IMR-90 (cell line): Measurements from ENCODE around the gene CFAP61. TPM values are rescaled to one million over a fixed set of nuclear protein-coding genes. Genes with fewer than 3 reads are reported as not detected.

Experiments used
- ATAC-seq: fragments of 200-7000 bp; cut with Tn5 transposase; 2 replicates; pipeline ENCODE4 v1.9.1; 2020; ENCODE audit warnings: low read depth, mild to moderate bottlenecking, moderate library complexity
- BruUV-seq: library from RNA; stranded (reverse); fragments of 400-500 nt; replicated peaks from 2 replicates; lab custom pipeline; 2021; lab: Mats Ljungman, UMichigan
- CTCF ChIA-PET: fragments of 300-600 bp; formaldehyde crosslinking; extraction: SDS; loops from one replicate; lab custom pipeline; 2021; ENCODE audit warnings: antibody characterized with exemption; lab: Yijun Ruan, JAX
- POLR2A ChIA-PET: fragments of 300-600 bp; sonication (Branson Sonifier 250); formaldehyde crosslinking; loops from one replicate; lab custom pipeline; 2022; ENCODE audit warnings: antibody characterized with exemption; ENCODE audit not compliant: unreplicated experiment; lab: Charles Lee
- DNase-seq: peaks from one replicate; pipeline ENCODE4 v3.0.0; 2013
- H2AFZ ChIP-seq: replicated peaks from 2 replicates; pipeline ENCODE3; 2013; ENCODE audit warnings: low read length, mild to moderate bottlenecking; ENCODE audit not compliant: poor library complexity
- H2AK5ac ChIP-seq: 2 replicates; pipeline ENCODE4 v1.6.1; 2013; ENCODE audit warnings: low read depth, low read length, inconsistent platforms
- H2AK9ac ChIP-seq: replicated peaks from 2 replicates; pipeline ENCODE3; 2013; ENCODE audit warnings: mild to moderate bottlenecking, low read depth, low read length, moderate library complexity; ENCODE audit not compliant: poor library complexity
- H2BK120ac ChIP-seq: 2 replicates; pipeline ENCODE4 v1.6.1; 2013; ENCODE audit warnings: low read depth, low read length, inconsistent platforms
- H2BK15ac ChIP-seq: 3 replicates; pipeline ENCODE4 v1.6.1; 2013; ENCODE audit warnings: low read depth, low read length, inconsistent platforms
- H2BK20ac ChIP-seq: 2 replicates; pipeline ENCODE4 v1.6.1; 2013; ENCODE audit warnings: low read depth, mild to moderate bottlenecking, inconsistent platforms, low read length, moderate library complexity
- H2BK5ac ChIP-seq: 2 replicates; pipeline ENCODE4 v1.6.1; 2013; ENCODE audit warnings: mild to moderate bottlenecking, low read depth, low read length, inconsistent platforms; ENCODE audit not compliant: poor library complexity, severe bottlenecking
- H3K14ac ChIP-seq: replicated peaks from 2 replicates; pipeline ENCODE4 v1.6.1; 2013; ENCODE audit warnings: low read depth, low read length, inconsistent platforms
- H3K18ac ChIP-seq: 2 replicates; pipeline ENCODE4 v1.6.1; 2013; ENCODE audit warnings: low read depth, low read length, control low read depth
- H3K23ac ChIP-seq: 2 replicates; pipeline ENCODE4 v1.6.1; 2013; ENCODE audit warnings: low read depth, low read length, inconsistent platforms
- H3K27ac ChIP-seq: 2 replicates; pipeline ENCODE4 v1.5.1; 2013; ENCODE audit warnings: mild to moderate bottlenecking, control low read depth, low read length; ENCODE audit not compliant: insufficient read depth
- H3K27me3 ChIP-seq: 2 replicates; pipeline ENCODE4 v1.6.1; 2013; ENCODE audit warnings: low read length; ENCODE audit not compliant: control insufficient read depth, insufficient read depth
- H3K36me3 ChIP-seq: 2 replicates; pipeline ENCODE4 v1.6.1; 2013; ENCODE audit warnings: low read length, mixed read lengths; ENCODE audit not compliant: control insufficient read depth, insufficient read depth
- H3K4ac ChIP-seq: 2 replicates; pipeline ENCODE4 v1.6.1; 2013; ENCODE audit warnings: low read depth, low read length, inconsistent platforms
- H3K4me1 ChIP-seq: 2 replicates; pipeline ENCODE4 v1.6.1; 2013; ENCODE audit warnings: low read length, mixed read lengths; ENCODE audit not compliant: control insufficient read depth, insufficient read depth
- H3K4me2 ChIP-seq: 2 replicates; pipeline ENCODE4 v1.6.1; 2013; ENCODE audit warnings: low read depth, mild to moderate bottlenecking, control low read depth, low read length, moderate library complexity
- H3K4me3 ChIP-seq: 2 replicates; pipeline ENCODE4 v1.5.1; 2013; ENCODE audit warnings: low read depth, mild to moderate bottlenecking, control low read depth, low read length, moderate library complexity; ENCODE audit not compliant: insufficient read depth
- H3K56ac ChIP-seq: 2 replicates; pipeline ENCODE4 v1.6.1; 2013; ENCODE audit warnings: low read length, inconsistent platforms; ENCODE audit not compliant: insufficient read depth; ENCODE audit errors: extremely low read depth
- H3K79me1 ChIP-seq, 2 experiments: 2 replicates each; pipeline ENCODE4 v1.6.1; 2013; ENCODE audit warnings: low read length in 2 of 2, inconsistent platforms in 1 of 2, low read depth in 1 of 2
- H3K9ac ChIP-seq: 2 replicates; pipeline ENCODE4 v1.6.1; 2013; ENCODE audit warnings: low read depth, low read length, control low read depth
- H3K9me1 ChIP-seq: 2 replicates; pipeline ENCODE4 v1.6.1; 2013; ENCODE audit warnings: low read length, inconsistent platforms; ENCODE audit not compliant: insufficient read depth
- H3K9me3 ChIP-seq: 2 replicates; pipeline ENCODE4 v1.6.1; 2013; ENCODE audit warnings: low read length; ENCODE audit not compliant: control insufficient read depth, insufficient read depth
- H4K20me1 ChIP-seq: 2 replicates; pipeline ENCODE4 v1.6.1; 2013; ENCODE audit warnings: low read length, inconsistent platforms; ENCODE audit not compliant: insufficient read depth
- H4K5ac ChIP-seq: 2 replicates; pipeline ENCODE4 v1.6.1; 2013; ENCODE audit warnings: mild to moderate bottlenecking, low read depth, low read length, control low read depth
- H4K8ac ChIP-seq, 2 experiments: 2 replicates each; pipeline ENCODE4 v1.6.1; 2013; ENCODE audit warnings: low read depth in 2 of 2, low read length in 2 of 2, control low read depth in 1 of 2, inconsistent platforms in 1 of 2
- H4K91ac ChIP-seq: 2 replicates; pipeline ENCODE4 v1.6.1; 2013; ENCODE audit warnings: low read depth, low read length, inconsistent platforms; ENCODE audit not compliant: insufficient read depth
- CHD1 ChIP-seq: IDR thresholded peaks from 2 replicates; pipeline ENCODE4 v1.6.1; 2012; ENCODE audit warnings: low read depth, low read length, improper control_type of control experiment
- FOS ChIP-seq: fragments of 150-350 bp; IDR thresholded peaks from 2 replicates; pipeline ENCODE4 v1.6.1; 2016; ENCODE audit warnings: low read depth, low read length
- MAFK ChIP-seq: IDR thresholded peaks from 2 replicates; pipeline ENCODE4 v1.6.1; 2012; ENCODE audit warnings: low read depth, low read length, improper control_type of control experiment
- MXI1 ChIP-seq: IDR thresholded peaks from 2 replicates; pipeline ENCODE4 v1.6.1; 2012; ENCODE audit warnings: low read depth, mild to moderate bottlenecking, low read length, moderate library complexity, borderline replicate concordance
- RAD21 ChIP-seq: IDR thresholded peaks from 2 replicates; pipeline ENCODE4 v1.6.1; 2012; ENCODE audit warnings: low read length, improper control_type of control experiment
- RCOR1 ChIP-seq: IDR thresholded peaks from 2 replicates; pipeline ENCODE4 v1.6.1; 2012; ENCODE audit warnings: mild to moderate bottlenecking, low read length, improper control_type of control experiment; ENCODE audit not compliant: insufficient replicate concordance
- RFX5 ChIP-seq: IDR thresholded peaks from 2 replicates; pipeline ENCODE4 v1.8.0; 2012; ENCODE audit warnings: low read depth, mild to moderate bottlenecking, low read length, moderate library complexity
- WGBS, 2 experiments: methylation state at CpG; one replicate each; pipeline versions ENCODE4 v1.1.5 to v1.1.7; 2013; ENCODE audit warnings: missing lambda C conversion rate in 2 of 2; ENCODE audit not compliant: insufficient read length in 1 of 2; ENCODE audit errors: extremely low coverage in 2 of 2; 5-methylcytosine and 5-hydroxymethylcytosine counted together
- dilution Hi-C: fragments of 300-500 bp; cut with HindIII; formaldehyde crosslinking; loops from one replicate; pipeline ENCODE4 v1.14.3; 2018; ENCODE audit warnings: low sequenced_read_pairs; ENCODE audit not compliant: unreplicated experiment
- in situ Hi-C: fragments of 300-500 bp; cut with MboI; formaldehyde crosslinking; loops from 3 replicates; pipeline ENCODE4 v1.14.3; 2019; ENCODE audit warnings: low sequenced_read_pairs, inconsistent platforms, mixed read lengths
- intact Hi-C: fragments of 100-400 bp; cut with micrococcal nuclease; formaldehyde crosslinking; loops from 2 replicates; pipeline ENCODE4 v1.10.0; 2022
- polyA plus RNA-seq, 3 experiments: library from polyadenylated mRNA; depleted of rRNA; stranded (reverse); fragments of >200 nt; gene quantifications; 2 replicates each; pipeline ENCODE4 v1.2.3, GENCODE V29; 2012; ENCODE audit warnings: low replicate concordance in 1 of 3
- total RNA-seq: library from RNA; depleted of rRNA; stranded (reverse); fragments of >200 nt; gene quantifications from 2 replicates; pipeline ENCODE4 v1.2.3, GENCODE V29; 2012
- TF ChIP-seq, protein P1 (sequence below): fragments of 150-350 bp; IDR thresholded peaks from 2 replicates; pipeline ENCODE4 v1.6.1; 2017; ENCODE audit warnings: mild to moderate bottlenecking, antibody characterized with exemption, low read length, low read depth
- TF ChIP-seq, protein P2 (sequence below): conservative IDR thresholded peaks from 2 replicates; pipeline ENCODE4 v1.5.1; 2012; ENCODE audit warnings: mild to moderate bottlenecking, low read depth, low read length, improper control_type of control experiment

CFAP61 gene
- total and polyA plus RNA-seq, 2 of the 4 experiments (the other 2 are of a cell fraction) = 0.07 TPM; not detected in 1

DNA sequence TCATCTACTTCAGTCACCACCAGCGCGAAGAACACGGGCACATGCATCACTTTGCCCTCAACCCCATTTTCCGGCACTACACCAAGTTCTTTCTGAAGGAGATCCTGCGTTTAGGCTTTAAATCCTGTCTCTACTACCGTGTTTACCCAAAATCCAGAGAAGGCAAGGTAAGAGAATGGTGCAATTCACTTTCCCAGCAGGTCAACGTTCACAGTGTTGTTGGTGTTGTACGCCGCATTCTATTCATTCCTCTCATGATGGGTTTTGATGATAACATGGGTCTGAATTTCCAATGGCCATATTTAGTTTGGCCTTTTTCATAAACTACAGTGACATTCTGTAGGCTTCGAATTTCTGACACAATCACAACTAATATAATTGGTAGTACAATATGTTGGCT, 144.3 kb downstream of the CFAP61 start:
- Histone ChIP-seq H3K9ac (no peak overlapping the region), H3K36me3 (no peaks in the 10 kb centered on the region), H2AK9ac (no peak overlapping the region), H2BK15ac (no peak overlapping the region), H3K56ac (no peak overlapping the region), H2BK5ac (no peak overlapping the region), H4K91ac (no peak overlapping the region), H3K23ac (no peak overlapping the region), H3K4me3 (no peak overlapping the region), H3K18ac (no peak overlapping the region), H3K4ac (no peak overlapping the region), H3K4me2 (no peak overlapping the region), H3K9me1 (no peaks in the 10 kb centered on the region), H3K4me1 (no peaks in the 10 kb centered on the region), H2AFZ (no peak overlapping the region), H3K14ac (no peak overlapping the region), H3K27me3 (peaks cover 6% of the 10 kb centered on the region), H4K5ac (no peak overlapping the region), H3K79me1 (no peaks in the 10 kb centered on the region), H4K8ac (no peak overlapping the region), H2BK20ac (no peak overlapping the region), H2AK5ac (no peak overlapping the region), H3K27ac (no peak overlapping the region), H3K9me3 (no peaks in the 10 kb centered on the region), H4K20me1 (no peaks in the 10 kb centered on the region), H2BK120ac (no peak overlapping the region)
- intact Hi-C loops (no loop called here), dilution Hi-C loops (no loop called here), in situ Hi-C loops (no loop called here)
- no peak for ATAC-seq
- no TSS peak for BruUV-seq
- TF ChIP-seq CHD1 = no peak
- TF ChIP-seq RFX5 = no peak
- no peak for TF ChIP-seq MXI1
- TF ChIP-seq, protein P1, sequence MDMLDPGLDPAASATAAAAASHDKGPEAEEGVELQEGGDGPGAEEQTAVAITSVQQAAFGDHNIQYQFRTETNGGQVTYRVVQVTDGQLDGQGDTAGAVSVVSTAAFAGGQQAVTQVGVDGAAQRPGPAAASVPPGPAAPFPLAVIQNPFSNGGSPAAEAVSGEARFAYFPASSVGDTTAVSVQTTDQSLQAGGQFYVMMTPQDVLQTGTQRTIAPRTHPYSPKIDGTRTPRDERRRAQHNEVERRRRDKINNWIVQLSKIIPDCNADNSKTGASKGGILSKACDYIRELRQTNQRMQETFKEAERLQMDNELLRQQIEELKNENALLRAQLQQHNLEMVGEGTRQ = no peak
- no peak for TF ChIP-seq RCOR1
- TF ChIP-seq, protein P2, sequence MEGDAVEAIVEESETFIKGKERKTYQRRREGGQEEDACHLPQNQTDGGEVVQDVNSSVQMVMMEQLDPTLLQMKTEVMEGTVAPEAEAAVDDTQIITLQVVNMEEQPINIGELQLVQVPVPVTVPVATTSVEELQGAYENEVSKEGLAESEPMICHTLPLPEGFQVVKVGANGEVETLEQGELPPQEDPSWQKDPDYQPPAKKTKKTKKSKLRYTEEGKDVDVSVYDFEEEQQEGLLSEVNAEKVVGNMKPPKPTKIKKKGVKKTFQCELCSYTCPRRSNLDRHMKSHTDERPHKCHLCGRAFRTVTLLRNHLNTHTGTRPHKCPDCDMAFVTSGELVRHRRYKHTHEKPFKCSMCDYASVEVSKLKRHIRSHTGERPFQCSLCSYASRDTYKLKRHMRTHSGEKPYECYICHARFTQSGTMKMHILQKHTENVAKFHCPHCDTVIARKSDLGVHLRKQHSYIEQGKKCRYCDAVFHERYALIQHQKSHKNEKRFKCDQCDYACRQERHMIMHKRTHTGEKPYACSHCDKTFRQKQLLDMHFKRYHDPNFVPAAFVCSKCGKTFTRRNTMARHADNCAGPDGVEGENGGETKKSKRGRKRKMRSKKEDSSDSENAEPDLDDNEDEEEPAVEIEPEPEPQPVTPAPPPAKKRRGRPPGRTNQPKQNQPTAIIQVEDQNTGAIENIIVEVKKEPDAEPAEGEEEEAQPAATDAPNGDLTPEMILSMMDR = no peak
- TF ChIP-seq FOS = no peak
- TF ChIP-seq RAD21 = no peak
- no peak for TF ChIP-seq MAFK
- ChIA-PET CTCF (no interaction called here), POLR2A (no interaction called here)
- WGBS, 2 experiments = no CpG with 5 or more reads among the region's 10 CpGs
- no peak for DNase-seq
